SU-DHL-6 (cell line): ENCODE measurements around the gene NFIX.

ENCODE experiments used
- H2AFZ ChIP-seq: fragments of 200-600 bp; sonication (generic); 2 replicates; pipeline ENCODE4 v1.6.1; 2014; ENCODE audit warnings: low read depth, mild to moderate bottlenecking, moderate library complexity, mixed read lengths, antibody characterized with exemption, low read length; ENCODE audit not compliant: severe bottlenecking
- H3F3A ChIP-seq: fragments of 200-600 bp; shearing (Covaris generic); 2 replicates; pipeline ENCODE4 v1.6.0; 2016; ENCODE audit warnings: antibody characterized with exemption, mild to moderate bottlenecking; ENCODE audit not compliant: insufficient read depth
- H3K27ac ChIP-seq: fragments of 200-600 bp; sonication (generic); 2 replicates; pipeline ENCODE4 v1.5.1; 2016; ENCODE audit warnings: low read depth, mild to moderate bottlenecking, low read length, moderate library complexity, mixed read lengths
- H3K27me3 ChIP-seq: fragments of 200-600 bp; sonication (generic), shearing (Covaris generic); 2 replicates; pipeline ENCODE4 v1.6.0; 2014; ENCODE audit warnings: mild to moderate bottlenecking, low read length
- H3K36me3 ChIP-seq: fragments of 200-600 bp; sonication (generic); 2 replicates; pipeline ENCODE4 v1.6.1; 2014; ENCODE audit warnings: mild to moderate bottlenecking, low read length, mixed read lengths
- H3K4me2 ChIP-seq: fragments of 300-600, 200-600 bp; shearing (Covaris generic), sonication (generic); 2 replicates; pipeline ENCODE4 v1.6.0; 2014; ENCODE audit warnings: low read length, low read depth, mild to moderate bottlenecking; ENCODE audit not compliant: poor library complexity, severe bottlenecking
- H3K4me3 ChIP-seq: fragments of 200-600 bp; sonication (generic); 2 replicates; pipeline ENCODE4 v1.5.1; 2014; ENCODE audit warnings: antibody characterized with exemption, low read length, mild to moderate bottlenecking, mixed read lengths; ENCODE audit not compliant: insufficient read depth, poor library complexity, severe bottlenecking
- H3K79me2 ChIP-seq: fragments of 200-600 bp; sonication (generic); 2 replicates; pipeline ENCODE4 v1.6.1; 2014; ENCODE audit warnings: mild to moderate bottlenecking, low read length, moderate library complexity; ENCODE audit not compliant: insufficient read depth
- H3K9ac ChIP-seq: fragments of 200-600 bp; sonication (generic); 2 replicates; pipeline ENCODE4 v1.7.0; 2014; ENCODE audit warnings: mild to moderate bottlenecking, low read length
- H3K9me2 ChIP-seq: fragments of 200-600 bp; sonication (generic); replicated peaks from 2 replicates; pipeline ENCODE4 v1.6.1; 2014; ENCODE audit warnings: low read length; ENCODE audit not compliant: insufficient read depth
- H3K9me3 ChIP-seq: fragments of 200-600 bp; sonication (generic); 2 replicates; pipeline ENCODE4 v1.6.1; 2014; ENCODE audit warnings: low read length, mixed read lengths; ENCODE audit not compliant: insufficient read depth
- H4K20me1 ChIP-seq: fragments of 200-600 bp; sonication (generic); 2 replicates; pipeline ENCODE4 v1.6.1; 2014; ENCODE audit warnings: low read depth, mild to moderate bottlenecking, antibody characterized with exemption, low read length, moderate library complexity, mixed read lengths
- CTCF ChIP-seq: fragments of 200-600 bp; sonication (generic); IDR thresholded peaks from one replicate; pipeline ENCODE4 v1.5.1; 2017; ENCODE audit warnings: antibody characterized with exemption, mild to moderate bottlenecking, low read length, moderate library complexity; ENCODE audit not compliant: insufficient read depth, poor library complexity, severe bottlenecking
- EZH2phosphoT487 ChIP-seq: fragments of 200-600 bp; sonication (generic), shearing (Covaris generic); conservative IDR thresholded peaks from 2 replicates; pipeline ENCODE4 v1.6.1; 2018; ENCODE audit warnings: mild to moderate bottlenecking, antibody characterized with exemption, low read length, moderate library complexity, mixed read lengths

The NFIX gene

GRCh38 chr19:13129384-13129783, 134.1 kb downstream of the NFIX start:
- TF ChIP-seq CTCF: no peak
- no peak for TF ChIP-seq EZH2phosphoT487
- Histone ChIP-seq H3K9ac (no peak overlapping the region), H3K27ac (no peak overlapping the region), H4K20me1 (peaks cover 5% of the 10 kb centered on the region; the same call in 1 of the 2 replicates), H3K4me3 (no peak overlapping the region), H2AFZ (no peak overlapping the region), H3F3A (no peaks in the 10 kb centered on the region), H3K4me2 (no peak overlapping the region), H3K36me3 (no peaks in the 10 kb centered on the region), H3K79me2 (peaks cover 48% of the 10 kb centered on the region), H3K27me3 (no peaks in the 10 kb centered on the region), H3K9me3 (no peaks in the 10 kb centered on the region), H3K9me2 (no peaks in the 10 kb centered on the region)

GRCh38 chr19:13130886-13131490, 135.7 kb downstream of the NFIX start:
- H3K9me3 ChIP-seq: no peaks in the 10 kb centered on the region
- H3F3A ChIP-seq: no peaks in the 10 kb centered on the region
- TF ChIP-seq EZH2phosphoT487: no peak
- TF ChIP-seq CTCF: no peak
- H3K9me2 ChIP-seq: no peaks in the 10 kb centered on the region
- H3K4me3 ChIP-seq: no peak overlapping the region
- H3K79me2 ChIP-seq: peaks cover 48% of the 10 kb centered on the region
- H3K27ac ChIP-seq: no peak overlapping the region
- no peak overlapping the region for H3K4me2 ChIP-seq
- no peak overlapping the region for H3K9ac ChIP-seq
- H4K20me1 ChIP-seq: peaks cover 5% of the 10 kb centered on the region; the same call in 1 of the 2 replicates
- H2AFZ ChIP-seq: no peak overlapping the region
- no peaks in the 10 kb centered on the region for H3K27me3 ChIP-seq
- no peaks in the 10 kb centered on the region for H3K36me3 ChIP-seq

- Histone ChIP-seq H3K27ac (no peak overlapping the region), H3K9me2 (no peaks in the 10 kb centered on the region), H3K27me3 (no peaks in the 10 kb centered on the region), H3K4me2 (no peak overlapping the region), H3K9ac (no peak overlapping the region), H2AFZ (no peak overlapping the region), H3K9me3 (no peaks in the 10 kb centered on the region), H4K20me1 (peaks cover 5% of the 10 kb centered on the region; the same call in 1 of the 2 replicates), H3K79me2 (peaks cover 36% of the 10 kb centered on the region), H3K36me3 (no peaks in the 10 kb centered on the region), H3F3A (no peaks in the 10 kb centered on the region), H3K4me3 (no peak overlapping the region)
- TF ChIP-seq CTCF: no peak
- TF ChIP-seq EZH2phosphoT487: no peak
These were observed 137.4 kb downstream of the NFIX start for GRCh38 chr19:13132471-13133180.
